ENCODE data around the gene GABRB2. TPM values are rescaled to one million over a fixed set of nuclear protein-coding genes. Genes with fewer than 3 reads are reported as not detected.
"Not testable (repeated sequence)": the region's sequence is repeated elsewhere in the genome, so short reads cannot be mapped to it uniquely, and the experiment has no call there.

Gene GABRB2
- total and polyA plus RNA-seq, 11 donors = 0.04 to 3.8 (median 0.16) TPM; not detected in 7

- ATAC-seq (no peak), DNase-seq (no peak)
- no peaks in the 10 kb centered on the region for H3K36me3 ChIP-seq
- no peak for TF ChIP-seq CTCF (IDR thresholded peaks at IDR 0.05)
- no peak for TF ChIP-seq POLR2A (IDR thresholded peaks at IDR 0.05)
- no peak overlapping the region for H3K4me3 ChIP-seq
- peaks cover 0 to 6% (median 0%) of the 10 kb centered on the region in 12 donors for H3K9me3 ChIP-seq
- intact Hi-C loops (cut with DNase I) = no loop called here
- no peak overlapping the region for H3K27ac ChIP-seq
- H3K27me3 ChIP-seq = no peaks in the 10 kb centered on the region
- no peaks in the 10 kb centered on the region for H3K4me1 ChIP-seq
These were observed 240.9 kb downstream of the GABRB2 start for GRCh38 chr5:161305601-161306000.

- intact Hi-C loops (cut with DNase I) = no loop called here
- DNase-seq (no peak), ATAC-seq (no peak)
- H3K27me3 ChIP-seq = no peaks in the 10 kb centered on the region
- 10 to 32% (median 23%) methylated on average over 1 of the region's 1 CpG for WGBS, 4 donors
- no peaks in the 10 kb centered on the region for H3K4me1 ChIP-seq
- no peak for TF ChIP-seq CTCF (IDR thresholded peaks at IDR 0.05)
- no peak for TF ChIP-seq POLR2A (IDR thresholded peaks at IDR 0.05)
- no peak overlapping the region for H3K27ac ChIP-seq
- no peak overlapping the region for H3K4me3 ChIP-seq
- H3K36me3 ChIP-seq = no peaks in the 10 kb centered on the region
- H3K9me3 ChIP-seq = peaks cover 0 to 4% (median 0%) of the 10 kb centered on the region in 12 donors
These were observed 244.0 kb downstream of the GABRB2 start for GRCh38 chr5:161302559-161302958.

GRCh38 chr5:161301586-161301985, 244.9 kb downstream of the GABRB2 start:
- ATAC-seq (no peak), DNase-seq (no peak)
- H3K27me3 ChIP-seq = no peaks in the 10 kb centered on the region
- H3K4me3 ChIP-seq = no peak overlapping the region
- H3K27ac ChIP-seq = no peak overlapping the region
- no peaks in the 10 kb centered on the region for H3K36me3 ChIP-seq
- peaks cover 0 to 6% (median 0%) of the 10 kb centered on the region in 12 donors for H3K9me3 ChIP-seq
- intact Hi-C loops (cut with DNase I) = no loop called here
- TF ChIP-seq CTCF (IDR thresholded peaks at IDR 0.05) = no peak
- no peak for TF ChIP-seq POLR2A (IDR thresholded peaks at IDR 0.05)
- H3K4me1 ChIP-seq = no peaks in the 10 kb centered on the region
- 63 to 82% (median 66%) methylated on average over 2 of the region's 2 CpGs for WGBS, 4 donors

- intact Hi-C loops (cut with DNase I) = no loop called here
- no peak overlapping the region for H3K27ac ChIP-seq
- TF ChIP-seq POLR2A (IDR thresholded peaks at IDR 0.05) (no peak), CTCF (IDR thresholded peaks at IDR 0.05) (no peak)
- no peak overlapping the region for H3K4me3 ChIP-seq
- no peaks in the 10 kb centered on the region for H3K36me3 ChIP-seq
- 84 to 94% (median 87%) methylated on average over 3 of the region's 3 CpGs for WGBS, 4 donors
- no peaks in the 10 kb centered on the region for H3K4me1 ChIP-seq
- no peak for ATAC-seq
- peaks cover 0 to 9% (median 0%) of the 10 kb centered on the region in 12 donors for H3K9me3 ChIP-seq
- DNase-seq = no peak
- H3K27me3 ChIP-seq = no peaks in the 10 kb centered on the region
These were observed 247.5 kb downstream of the GABRB2 start for GRCh38 chr5:161299053-161299452.

GRCh38 chr5:161297388-161297787, 249.1 kb downstream of the GABRB2 start:
- DNase-seq; H3K27ac ChIP-seq; intact Hi-C loops (cut with DNase I); H3K27me3 ChIP-seq; H3K36me3 ChIP-seq; H3K4me1 ChIP-seq; H3K4me3 ChIP-seq; ATAC-seq; H3K9me3 ChIP-seq: not testable (repeated sequence)
- 72 to 90% (median 84%) methylated on average over 2 of the region's 2 CpGs for WGBS, 4 donors

Data from heart left ventricle (tissue), 16 donors.